Dedifferentiated amniotic fluid mesenchymal stem cell (primary cell): ENCODE measurements around the gene POFUT1.

ENCODE experiments used
- DNase-seq: peaks from one replicate; pipeline ENCODE4 v3.0.0-alpha.2; 2016; ENCODE audit errors: extremely low spot score

The POFUT1 gene

DNA sequence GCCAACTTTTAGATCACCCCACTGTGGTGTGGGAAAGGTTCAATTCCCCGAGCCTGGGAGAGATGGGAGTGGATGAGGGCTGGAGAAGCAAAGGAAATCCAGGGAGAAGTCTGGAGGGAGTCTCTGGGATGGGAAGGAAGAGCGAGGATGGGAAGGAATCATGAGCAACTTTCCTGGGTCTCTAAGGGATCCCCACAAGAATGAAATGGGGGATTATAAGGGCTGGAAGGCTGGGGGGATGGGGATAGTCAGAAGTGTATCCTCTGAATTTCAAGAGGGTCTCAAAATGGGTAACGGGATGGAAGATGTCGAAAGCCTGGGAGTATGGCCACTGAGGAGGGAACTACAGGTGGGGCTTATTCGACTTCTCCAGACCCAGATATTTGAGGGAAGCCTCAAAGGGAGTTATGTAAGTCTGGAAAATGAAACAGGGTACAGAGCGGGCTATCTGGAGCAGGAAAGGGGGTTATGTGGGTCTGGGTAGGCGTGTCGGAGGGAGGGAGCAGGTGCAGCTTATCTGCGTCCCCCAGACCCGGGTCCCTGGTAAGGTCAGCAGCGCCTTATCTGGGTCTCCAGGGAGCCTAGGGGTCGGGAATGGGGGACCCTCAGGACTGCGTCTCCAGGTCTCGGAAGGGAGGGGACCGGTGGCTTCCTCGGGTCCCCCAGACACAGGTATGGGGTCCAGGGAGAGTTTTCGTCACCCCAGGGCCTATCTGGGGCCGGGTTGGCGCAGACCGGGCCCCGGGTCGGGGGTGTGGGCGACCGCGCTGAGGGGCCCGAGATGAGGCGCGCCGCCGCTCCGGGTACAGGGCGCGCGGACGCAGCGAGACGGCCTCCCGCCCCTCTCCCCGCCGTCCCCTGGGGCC lies 687 bp upstream of the POFUT1 start:
- no peak for DNase-seq

DNA sequence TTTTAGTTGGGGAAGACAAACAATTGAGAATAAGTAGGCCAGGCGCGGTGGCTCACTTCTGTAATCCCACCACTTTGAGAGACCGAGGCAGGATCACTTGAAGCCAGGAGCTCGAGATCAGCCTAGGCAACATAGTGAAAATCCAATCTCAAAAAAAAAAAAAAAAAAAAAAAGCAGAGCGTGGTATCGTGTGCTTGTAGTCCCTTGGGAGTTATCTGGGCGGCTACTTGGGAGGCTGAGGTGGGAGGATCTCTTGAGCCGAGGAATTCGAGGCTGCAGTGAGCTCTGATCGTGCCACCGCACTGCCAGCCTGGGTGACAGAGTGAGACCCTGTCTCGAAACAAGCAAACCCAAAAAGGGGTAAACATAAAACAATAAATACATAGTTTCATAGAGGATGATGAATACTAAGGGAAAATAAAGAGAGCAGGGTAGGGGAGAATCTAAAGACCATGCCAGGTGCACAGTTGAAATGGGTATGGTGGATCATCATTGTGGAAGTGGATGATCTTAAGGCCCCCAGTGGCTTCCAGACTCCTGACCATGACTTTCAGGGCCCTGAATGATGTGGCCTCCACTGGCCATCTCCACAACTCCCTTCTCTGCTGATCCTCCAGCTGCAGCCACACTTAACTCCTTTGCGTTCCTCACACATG lies 947 bp downstream of the POFUT1 start:
- no peak for DNase-seq

DNA sequence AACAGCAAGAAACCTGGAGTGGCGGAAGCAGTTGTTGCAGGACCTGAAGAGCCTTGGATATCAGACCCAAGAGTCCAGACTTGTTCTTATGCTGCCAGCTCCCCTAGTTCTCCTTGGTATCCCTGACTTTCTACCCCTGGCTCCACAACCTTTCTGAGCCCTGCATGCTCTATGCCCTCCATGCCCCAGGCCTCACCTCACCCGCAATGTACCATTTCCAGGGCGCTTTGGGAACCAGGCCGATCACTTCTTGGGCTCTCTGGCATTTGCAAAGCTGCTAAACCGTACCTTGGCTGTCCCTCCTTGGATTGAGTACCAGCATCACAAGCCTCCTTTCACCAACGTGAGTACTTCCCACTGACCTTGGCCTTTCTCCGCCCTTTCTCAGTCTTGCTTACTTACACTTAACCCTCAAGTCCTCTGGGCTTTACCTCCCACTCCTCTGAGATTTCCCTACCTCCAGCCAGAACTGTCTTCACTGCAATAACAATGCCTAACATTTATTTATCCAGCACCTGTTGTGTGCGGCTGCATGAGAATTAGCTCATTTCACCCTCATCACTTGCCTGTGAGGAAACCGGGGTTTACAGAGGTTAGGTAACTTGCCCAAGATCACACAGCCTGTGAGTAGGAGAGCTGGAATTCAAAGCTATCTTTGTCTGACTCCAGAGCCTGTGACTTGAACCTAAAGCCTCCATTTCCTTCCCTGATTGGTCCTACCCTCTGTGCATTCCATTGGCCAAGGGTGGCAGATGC lies 2.3 kb downstream of the POFUT1 start:
- no peak for DNase-seq

DNA sequence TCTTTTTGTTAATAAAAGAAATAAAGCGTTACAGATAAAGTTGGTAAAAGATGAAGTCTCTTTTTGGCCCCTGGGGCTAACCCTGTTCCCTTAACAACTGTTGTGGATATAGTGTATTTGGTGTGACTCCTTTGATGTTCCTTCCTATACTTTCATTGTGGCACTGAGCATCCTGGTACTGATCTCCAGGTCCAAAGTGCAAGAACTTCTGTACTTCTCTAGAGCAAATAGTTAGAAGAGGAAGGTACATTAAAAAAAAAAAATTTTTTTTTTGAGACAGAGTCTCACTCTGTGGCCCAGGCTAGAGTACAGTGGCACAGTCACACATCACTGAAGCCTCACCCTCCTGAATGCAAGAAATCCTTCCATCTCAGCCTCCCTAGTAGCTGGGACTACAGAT lies 6.2 kb downstream of the POFUT1 start:
- DNase-seq: no peak

GRCh38 chr20:32215147-32215546 lies 7.5 kb downstream of the POFUT1 start:
- no peak for DNase-seq

- no peak for DNase-seq
Observed at GRCh38 chr20:32215729-32216128, 8.0 kb downstream of the POFUT1 start.

- no peak for DNase-seq
Observed at GRCh38 chr20:32216179-32217142, 8.8 kb downstream of the POFUT1 start.

DNA sequence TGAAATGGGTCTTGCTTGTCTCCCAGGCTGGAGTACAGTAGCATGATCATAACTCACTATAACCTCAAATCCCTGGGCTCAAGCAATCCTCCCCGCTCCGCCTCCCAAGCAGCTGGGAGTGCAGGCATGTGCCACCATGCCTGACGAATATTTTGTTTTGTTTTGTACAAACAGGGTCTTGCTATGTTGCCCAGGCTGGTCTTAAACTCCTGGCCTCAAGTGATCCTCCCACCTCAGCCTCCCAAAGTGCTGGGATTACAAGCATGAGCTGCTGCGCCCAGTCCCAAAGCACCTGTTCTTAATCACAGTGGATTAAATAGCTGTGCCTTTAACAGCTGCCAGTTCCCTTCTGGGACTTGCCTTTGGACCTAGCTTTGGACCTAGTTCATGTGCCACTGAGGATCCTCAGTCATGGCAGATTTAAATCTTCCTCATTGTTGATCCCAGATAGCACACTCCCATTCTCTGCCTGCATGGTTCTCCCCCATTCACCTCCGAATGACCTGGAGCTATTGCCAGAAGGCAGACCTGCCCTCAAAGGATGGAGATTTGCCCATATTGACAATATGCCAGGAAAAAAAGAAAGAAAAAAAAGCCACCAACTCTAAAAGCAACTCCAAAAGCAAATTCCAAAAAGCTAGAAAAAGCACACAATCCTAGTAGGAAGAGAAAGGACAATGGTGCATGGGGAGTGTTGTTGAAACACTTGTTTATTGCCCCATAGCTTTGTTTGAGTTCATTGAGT lies 10.6 kb downstream of the POFUT1 start:
- DNase-seq: no peak

GRCh38 chr20:32224463-32224862 lies 16.8 kb downstream of the POFUT1 start:
- DNase-seq: no peak

DNA sequence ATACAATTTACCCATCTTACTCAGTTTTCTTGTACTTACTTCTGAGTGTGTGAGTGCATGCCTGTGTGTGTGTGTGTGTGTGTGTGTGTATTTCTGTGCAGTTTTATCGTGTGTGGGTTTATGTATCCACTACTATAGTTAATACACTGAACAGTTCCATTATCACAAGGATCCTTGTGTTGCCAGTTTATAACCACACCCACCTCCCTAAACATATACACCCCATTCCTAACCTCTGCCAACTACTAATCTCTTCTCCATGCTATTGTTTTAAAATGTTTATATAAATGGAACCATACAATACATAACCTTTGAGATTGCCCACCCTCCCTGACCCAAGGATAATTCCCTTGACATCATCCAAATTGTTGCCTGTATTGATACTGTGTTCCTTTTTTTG lies 18.7 kb downstream of the POFUT1 start:
- DNase-seq: no peak

GRCh38 chr20:32227306-32227705 lies 19.6 kb downstream of the POFUT1 start:
- no peak for DNase-seq

GRCh38 chr20:32227744-32228688 lies 20.3 kb downstream of the POFUT1 start:
- DNase-seq: no peak

GRCh38 chr20:32229251-32229747 lies 21.6 kb downstream of the POFUT1 start:
- no peak for DNase-seq

DNA sequence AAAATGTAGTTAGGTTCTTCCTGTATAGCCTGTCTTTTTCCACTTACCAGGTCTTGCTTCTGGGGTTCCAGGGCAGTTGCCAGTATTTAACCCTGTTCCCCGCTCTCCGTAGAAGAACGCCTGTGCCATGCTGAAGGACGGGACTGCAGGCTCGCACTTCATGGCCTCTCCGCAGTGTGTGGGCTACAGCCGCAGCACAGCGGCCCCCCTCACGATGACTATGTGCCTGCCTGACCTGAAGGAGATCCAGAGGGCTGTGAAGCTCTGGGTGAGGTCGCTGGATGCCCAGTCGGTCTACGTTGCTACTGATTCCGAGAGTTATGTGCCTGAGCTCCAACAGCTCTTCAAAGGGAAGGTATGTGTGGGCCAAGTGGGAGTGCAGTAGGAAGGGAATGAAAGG lies 23.0 kb downstream of the POFUT1 start:
- no peak for DNase-seq

- DNase-seq: no peak
Observed at GRCh38 chr20:32231245-32231644, 23.6 kb downstream of the POFUT1 start.

GRCh38 chr20:32231847-32232246 lies 24.2 kb downstream of the POFUT1 start:
- no peak for DNase-seq

GRCh38 chr20:32232326-32232886 lies 24.7 kb downstream of the POFUT1 start:
- DNase-seq: no peak

DNA sequence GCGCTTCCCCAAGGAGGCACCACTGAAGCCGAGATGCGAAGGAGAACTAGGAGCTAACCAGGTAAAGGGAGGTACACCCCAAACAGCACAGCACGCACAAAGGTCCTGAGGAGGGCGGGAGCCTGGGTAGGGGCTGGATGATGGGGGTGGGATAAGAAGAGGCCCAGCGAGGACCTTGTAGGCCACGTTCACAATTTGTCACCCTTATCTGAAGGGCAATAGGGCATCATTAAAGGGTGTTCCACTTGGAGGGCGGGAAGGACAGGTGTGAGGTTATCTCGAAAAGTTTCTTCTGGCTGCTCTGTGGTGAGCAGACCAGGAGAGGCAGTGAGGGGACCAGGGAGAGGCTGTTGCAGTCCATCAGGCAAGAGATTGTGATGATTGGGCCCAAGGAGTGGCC lies 25.6 kb downstream of the POFUT1 start:
- DNase-seq: no peak
